Esophagus (tissue), 2 donors: Measurements from ENCODE around the gene ITIH1. TPM values are rescaled to one million over a fixed set of nuclear protein-coding genes. Genes with fewer than 3 reads are reported as not detected.

Experiments used
- H3K27ac ChIP-seq, 2 donors: one replicate each; pipeline ENCODE4 v1.5.1; 2013; ENCODE audit warnings: low read depth in 2 of 2, mild to moderate bottlenecking in 2 of 2, inconsistent platforms in 1 of 2, low read length in 1 of 2, moderate library complexity in 1 of 2
- H3K27me3 ChIP-seq, 2 donors: one replicate each; pipeline ENCODE4 v1.6.1; 2013; ENCODE audit warnings: low read length in 2 of 2, control low read depth in 1 of 2, mild to moderate bottlenecking in 1 of 2; ENCODE audit not compliant: insufficient read depth in 2 of 2, control insufficient read depth in 1 of 2
- H3K36me3 ChIP-seq, 2 donors: one replicate each; pipeline ENCODE4 v1.6.1; 2013; ENCODE audit warnings: low read length in 1 of 2; ENCODE audit not compliant: control insufficient read depth in 2 of 2, insufficient read depth in 2 of 2
- H3K4me1 ChIP-seq, 2 donors: one replicate each; pipeline ENCODE4 v1.6.1; 2013; ENCODE audit warnings: low read length in 1 of 2; ENCODE audit not compliant: control insufficient read depth in 2 of 2, insufficient read depth in 2 of 2
- H3K4me3 ChIP-seq, 2 donors: one replicate each; pipeline ENCODE4 v1.5.1; 2013; ENCODE audit warnings: low read length in 2 of 2, mild to moderate bottlenecking in 2 of 2, low read depth in 1 of 2, moderate library complexity in 1 of 2
- H3K9me3 ChIP-seq, 2 donors: one replicate each; pipeline ENCODE4 v1.6.1; 2013; ENCODE audit warnings: mild to moderate bottlenecking in 2 of 2, low read depth in 1 of 2, low read length in 1 of 2, moderate library complexity in 1 of 2; ENCODE audit not compliant: control insufficient read depth in 2 of 2, insufficient read depth in 1 of 2
- WGBS, 2 donors: extraction: QIAGEN DNeasy Blood & Tissue Kit; methylation state at CpG; one replicate each; pipeline ENCODE4 v1.1.7; 2013; 5-methylcytosine and 5-hydroxymethylcytosine counted together
- polyA plus RNA-seq, 2 donors: library from polyadenylated mRNA; stranded (reverse); fragments of 200-250 nt; gene quantifications; one replicate each; pipeline ENCODE4 v1.2.3, GENCODE V29; 2013
- donor health status: healthy with polysubstance abuse.
- donor health status: Bipolar disorder and iron deficiency.

The ITIH1 gene
- polyA plus RNA-seq, 2 donors = 0.13 TPM; not detected in 1

DNA sequence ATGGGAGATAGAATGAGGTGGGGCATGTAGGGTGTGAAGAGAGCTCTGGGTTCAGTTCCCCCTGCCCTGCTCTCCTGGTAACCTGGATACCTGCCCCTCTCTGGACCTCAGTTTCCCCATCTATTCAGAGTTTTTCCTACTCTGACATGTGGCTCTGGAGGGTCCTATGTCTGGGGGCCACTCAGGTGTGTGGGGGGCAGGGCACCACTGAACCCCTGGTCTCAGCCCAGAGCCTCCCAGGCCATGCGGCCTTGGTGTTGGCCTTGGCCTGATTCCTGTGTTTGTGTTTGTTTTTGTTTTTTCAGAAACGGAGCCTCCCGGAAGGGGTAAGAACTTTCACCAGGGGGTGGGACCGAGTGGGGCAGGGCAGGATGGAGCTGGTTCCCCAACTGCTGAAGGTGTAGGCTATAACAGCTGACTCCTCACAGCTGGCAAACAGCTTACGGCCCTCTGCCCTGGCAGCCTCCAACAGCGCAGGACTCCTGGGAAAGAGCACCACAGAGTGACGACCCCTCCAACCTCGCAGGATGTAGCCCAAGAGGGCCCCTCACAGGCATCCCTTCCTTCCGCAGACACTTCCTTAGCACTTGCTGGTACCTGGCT, 18.0 kb downstream of the ITIH1 start:
- Histone ChIP-seq H3K27me3 (no peaks in the 10 kb centered on the region), H3K9me3 (no peaks in the 10 kb centered on the region), H3K36me3 (no peaks in the 10 kb centered on the region), H3K27ac (no peak overlapping the region), H3K4me1 (no peaks in the 10 kb centered on the region), H3K4me3 (no peak overlapping the region)
- 64 to 67% methylated on average over 9 of the region's 9 CpGs for WGBS, 2 donors

DNA sequence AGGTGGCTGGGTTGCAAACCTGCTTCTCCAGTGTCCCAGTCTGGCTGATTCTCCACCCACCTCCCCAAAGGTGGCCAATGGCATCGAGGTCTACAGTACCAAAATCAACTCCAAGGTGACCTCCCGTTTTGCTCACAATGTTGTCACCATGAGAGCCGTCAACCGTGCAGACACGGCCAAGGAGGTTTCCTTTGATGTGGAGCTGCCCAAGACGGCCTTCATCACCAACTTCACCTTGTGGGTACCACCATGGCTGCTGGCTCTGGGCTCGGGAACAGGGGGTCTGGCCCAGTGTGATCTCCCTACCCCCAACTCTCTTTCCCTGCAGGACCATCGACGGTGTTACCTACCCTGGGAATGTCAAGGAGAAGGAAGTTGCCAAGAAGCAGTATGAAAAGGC, 19.0 kb downstream of the ITIH1 start:
- H3K4me3 ChIP-seq = no peak overlapping the region
- no peak overlapping the region for H3K27ac ChIP-seq
- H3K36me3 ChIP-seq = no peaks in the 10 kb centered on the region
- no peaks in the 10 kb centered on the region for H3K4me1 ChIP-seq
- no peaks in the 10 kb centered on the region for H3K9me3 ChIP-seq
- WGBS, 2 donors = 89 to 90% methylated on average over 9 of the region's 9 CpGs
- no peaks in the 10 kb centered on the region for H3K27me3 ChIP-seq

DNA sequence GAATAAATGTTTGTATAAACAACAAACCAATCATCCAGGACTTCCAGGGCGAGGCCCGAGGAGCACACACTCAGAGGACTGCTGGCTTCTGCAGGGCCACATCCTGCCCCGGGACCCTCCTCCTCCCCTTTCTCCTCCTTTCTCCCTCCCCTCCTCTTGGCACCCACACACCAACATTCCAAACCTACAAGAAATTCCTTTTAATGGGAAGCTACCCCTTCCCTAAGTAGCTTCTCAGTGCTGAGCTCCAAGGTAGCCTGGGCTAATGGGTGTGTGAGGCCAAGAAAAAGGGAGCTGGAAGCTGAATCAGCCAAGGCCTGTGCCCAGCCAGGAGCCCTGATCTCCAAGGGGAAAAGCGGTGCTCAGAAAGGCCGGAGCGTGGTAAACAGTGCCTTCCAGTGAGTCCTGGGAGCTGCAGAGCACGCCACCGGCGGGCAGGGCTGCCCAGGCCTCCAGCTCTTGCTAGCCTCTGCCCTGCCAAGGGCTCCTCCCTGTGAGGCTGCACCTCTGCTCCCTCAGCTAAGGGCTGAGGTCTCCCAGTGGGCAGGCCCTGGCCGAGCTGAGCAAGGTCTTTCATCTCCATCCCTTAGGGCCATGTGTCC, 21.1 kb downstream of the ITIH1 start:
- Histone ChIP-seq H3K27me3 (no peaks in the 10 kb centered on the region), H3K27ac (no peak overlapping the region), H3K4me3 (no peak overlapping the region), H3K9me3 (no peaks in the 10 kb centered on the region), H3K4me1 (no peaks in the 10 kb centered on the region), H3K36me3 (no peaks in the 10 kb centered on the region)
- WGBS, 2 donors = 71 to 77% methylated on average over 10 of the region's 10 CpGs

DNA sequence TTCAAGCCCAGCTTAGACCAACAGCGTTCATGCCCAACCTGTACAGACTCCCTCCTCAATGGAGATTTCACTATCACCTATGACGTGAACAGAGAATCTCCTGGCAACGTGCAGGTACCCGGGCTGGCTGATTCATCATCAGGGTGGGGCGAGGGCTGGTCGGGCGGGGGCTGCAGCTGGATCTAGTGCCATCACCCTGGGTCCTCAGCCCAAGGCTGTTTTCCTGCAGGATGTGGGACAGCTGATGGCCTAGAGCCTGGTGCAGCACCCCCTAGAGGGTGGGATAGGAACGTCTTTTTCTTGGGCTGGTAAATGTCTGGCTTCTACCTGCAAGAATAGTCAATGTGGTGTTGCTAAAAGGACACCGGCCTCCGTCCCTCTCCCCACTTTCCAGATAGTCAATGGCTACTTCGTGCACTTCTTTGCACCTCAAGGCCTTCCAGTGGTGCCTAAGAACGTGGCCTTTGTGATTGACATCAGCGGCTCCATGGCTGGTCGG, 21.6 kb downstream of the ITIH1 start:
- 49 to 52% methylated on average over 14 of the region's 14 CpGs for WGBS, 2 donors
- Histone ChIP-seq H3K36me3 (no peaks in the 10 kb centered on the region), H3K4me3 (no peak overlapping the region), H3K27ac (no peak overlapping the region), H3K9me3 (no peaks in the 10 kb centered on the region), H3K4me1 (no peaks in the 10 kb centered on the region), H3K27me3 (no peaks in the 10 kb centered on the region)

DNA sequence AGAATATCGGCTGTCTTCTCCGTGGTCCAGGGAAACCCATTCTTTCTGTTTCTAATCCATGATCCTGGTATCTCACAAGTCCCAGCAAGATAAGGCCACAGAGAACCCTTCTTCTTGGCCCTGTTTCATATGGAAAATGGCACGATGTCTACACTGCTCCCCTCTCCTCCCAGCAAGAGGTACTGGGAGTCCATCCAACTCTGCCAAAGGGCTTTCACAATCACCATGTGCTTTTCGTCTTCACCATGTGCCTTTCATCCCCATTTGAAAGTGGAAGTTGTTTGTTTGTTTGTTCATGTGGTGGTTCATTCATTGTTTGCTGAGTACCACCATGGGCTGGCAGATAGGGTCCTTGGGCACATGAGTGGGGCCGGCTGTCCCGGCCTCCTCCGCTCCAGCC, 22.7 kb downstream of the ITIH1 start:
- Histone ChIP-seq H3K4me1 (no peaks in the 10 kb centered on the region), H3K36me3 (no peaks in the 10 kb centered on the region), H3K27me3 (no peaks in the 10 kb centered on the region), H3K27ac (no peak overlapping the region), H3K9me3 (no peaks in the 10 kb centered on the region), H3K4me3 (no peak overlapping the region)
- 76 to 83% methylated on average over 7 of the region's 7 CpGs for WGBS, 2 donors

DNA sequence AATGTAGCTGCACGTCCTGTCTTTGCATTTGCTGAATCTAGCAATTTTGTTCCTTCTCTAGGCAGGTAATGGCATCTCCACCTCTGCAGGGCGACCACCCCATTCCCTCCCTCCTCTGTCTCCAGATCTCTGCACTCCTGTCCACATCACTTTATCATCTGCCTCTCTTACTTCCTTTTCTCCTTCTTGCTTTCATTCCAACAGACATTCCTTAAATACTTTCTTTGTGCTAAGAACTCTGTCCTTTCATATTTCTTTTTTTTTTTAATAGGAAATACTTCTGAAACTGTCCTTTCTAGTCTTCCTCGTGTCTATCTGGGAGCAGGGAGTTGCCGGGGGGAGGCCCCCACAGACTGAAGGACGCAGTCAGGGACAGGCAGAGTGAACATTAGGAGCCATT, 24.4 kb downstream of the ITIH1 start:
- Histone ChIP-seq H3K27ac (no peak overlapping the region), H3K4me3 (no peak overlapping the region), H3K4me1 (no peaks in the 10 kb centered on the region), H3K9me3 (no peaks in the 10 kb centered on the region), H3K27me3 (no peaks in the 10 kb centered on the region), H3K36me3 (no peaks in the 10 kb centered on the region)
- 66 to 68% methylated on average over 5 of the region's 5 CpGs for WGBS, 2 donors

DNA sequence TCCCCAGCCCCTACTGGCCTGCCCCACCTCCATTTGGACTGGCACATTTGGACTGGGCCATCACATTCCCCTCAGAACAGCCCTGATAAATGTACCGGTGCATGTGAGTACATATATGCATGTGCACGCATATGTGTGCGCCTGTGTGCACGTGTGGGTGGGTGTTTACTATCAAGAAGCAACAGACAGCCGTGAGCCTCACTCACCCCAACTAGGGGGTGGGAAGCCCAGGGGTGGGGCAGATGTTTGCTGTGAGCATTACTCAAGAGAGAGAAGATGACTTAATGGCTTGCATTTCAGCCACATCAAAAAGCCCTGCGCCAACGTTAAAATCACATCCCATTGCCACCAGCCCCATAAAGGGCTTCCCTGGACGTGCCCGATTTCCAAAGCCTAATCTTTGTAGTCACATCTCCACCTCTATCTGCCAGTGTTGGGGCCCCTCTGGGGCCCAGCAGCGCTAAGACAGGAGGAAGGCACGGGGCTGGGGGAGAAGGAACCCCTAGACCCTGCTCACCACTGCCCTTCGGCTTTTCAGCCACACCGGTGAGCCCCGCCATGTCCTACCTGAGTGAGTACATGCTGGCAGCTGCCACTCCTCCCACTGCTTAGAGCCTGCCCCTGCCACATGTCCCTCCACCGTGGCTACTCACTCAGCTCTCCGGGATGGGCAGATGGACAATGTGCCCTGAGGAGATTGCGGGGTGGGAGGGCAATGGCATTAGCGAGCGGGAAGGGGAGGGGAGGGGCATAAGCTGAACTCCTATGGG, 28.1 kb downstream of the ITIH1 start:
- H3K36me3 ChIP-seq = no peaks in the 10 kb centered on the region
- no peaks in the 10 kb centered on the region for H3K9me3 ChIP-seq
- H3K4me1 ChIP-seq = no peaks in the 10 kb centered on the region
- no peak overlapping the region for H3K27ac ChIP-seq
- no peak overlapping the region for H3K4me3 ChIP-seq
- H3K27me3 ChIP-seq = no peaks in the 10 kb centered on the region
- WGBS, 2 donors = 74 to 78% methylated on average over 19 of the region's 19 CpGs

DNA sequence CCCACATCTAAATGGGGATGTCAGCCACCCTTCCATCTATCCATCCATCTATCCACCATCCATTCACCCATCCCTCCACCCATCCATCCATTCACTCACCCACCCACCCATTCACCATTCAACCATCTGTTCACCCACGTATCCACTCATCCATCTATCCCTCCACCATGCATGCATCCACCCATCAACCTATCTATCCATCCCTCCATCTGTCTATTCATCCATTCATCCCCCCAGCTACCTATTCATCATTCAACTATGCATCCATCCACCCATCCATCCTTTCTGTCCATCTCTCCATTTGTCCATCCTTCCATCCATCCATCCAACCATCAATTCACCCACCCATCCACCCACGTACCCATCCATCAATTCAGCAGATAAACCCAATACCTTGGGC, 31.8 kb downstream of the ITIH1 start:
- no peak overlapping the region for H3K4me3 ChIP-seq
- H3K4me1 ChIP-seq = no peaks in the 10 kb centered on the region
- WGBS, 2 donors = 65 to 78% methylated on average over 2 of the region's 2 CpGs
- no peak overlapping the region for H3K27ac ChIP-seq
- no peaks in the 10 kb centered on the region for H3K9me3 ChIP-seq
- no peaks in the 10 kb centered on the region for H3K36me3 ChIP-seq
- no peaks in the 10 kb centered on the region for H3K27me3 ChIP-seq

DNA sequence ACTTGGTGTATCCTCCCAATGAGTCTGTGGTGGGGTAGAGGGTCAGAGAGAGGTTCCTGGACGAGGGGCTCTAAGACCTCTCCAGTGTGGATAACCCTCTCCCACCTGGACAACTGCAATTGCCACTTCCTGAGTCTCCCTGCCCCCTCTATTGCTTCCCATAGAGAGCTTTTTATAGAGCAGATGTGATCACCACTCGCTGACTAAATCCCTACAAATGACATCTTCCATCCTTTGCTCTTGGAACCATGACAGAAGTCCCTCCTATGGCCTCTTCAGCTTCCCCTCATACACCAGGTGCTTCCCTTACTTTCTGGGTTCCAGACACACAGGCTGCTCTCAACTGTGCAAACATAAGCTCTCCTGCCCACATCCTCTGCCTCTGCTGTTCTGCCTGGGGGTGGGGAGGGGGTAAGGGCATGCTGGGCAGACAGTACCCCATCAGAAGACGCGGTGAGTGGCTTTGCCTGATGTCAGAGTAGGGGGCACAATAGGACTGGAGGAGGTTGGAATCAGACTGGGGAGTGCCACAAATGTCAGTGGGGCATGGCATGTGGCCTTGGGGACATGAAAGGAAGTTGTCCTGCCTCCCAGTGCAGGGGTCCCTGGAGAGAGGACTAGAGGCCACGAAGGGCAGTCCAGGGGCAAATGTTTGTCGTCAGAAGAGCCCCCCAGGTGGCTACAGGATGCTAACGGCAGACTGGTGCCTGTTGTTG, 32.4 kb downstream of the ITIH1 start:
- no peaks in the 10 kb centered on the region for H3K9me3 ChIP-seq
- WGBS, 2 donors = 50 to 62% methylated on average over 7 of the region's 7 CpGs

More for the DNA sequence above, 32.4 kb downstream of the ITIH1 start:
- Histone ChIP-seq H3K27me3 (no peaks in the 10 kb centered on the region), H3K27ac (no peak overlapping the region), H3K36me3 (no peaks in the 10 kb centered on the region), H3K4me3 (no peak overlapping the region), H3K4me1 (no peaks in the 10 kb centered on the region)
